Myometrial cell (primary cell): ENCODE measurements around the gene TFRC. TPM values are rescaled to one million over a fixed set of nuclear protein-coding genes. Genes with fewer than 3 reads are reported as not detected.

Source experiments
- total RNA-seq: library from RNA; depleted of rRNA; stranded (reverse); fragments of >200 nt; gene quantifications from 2 replicates; pipeline ENCODE4 v1.2.3, GENCODE V29; 2015

TFRC gene
- total RNA-seq = 42.4 and 58.0 TPM in 2 replicates

DNA sequence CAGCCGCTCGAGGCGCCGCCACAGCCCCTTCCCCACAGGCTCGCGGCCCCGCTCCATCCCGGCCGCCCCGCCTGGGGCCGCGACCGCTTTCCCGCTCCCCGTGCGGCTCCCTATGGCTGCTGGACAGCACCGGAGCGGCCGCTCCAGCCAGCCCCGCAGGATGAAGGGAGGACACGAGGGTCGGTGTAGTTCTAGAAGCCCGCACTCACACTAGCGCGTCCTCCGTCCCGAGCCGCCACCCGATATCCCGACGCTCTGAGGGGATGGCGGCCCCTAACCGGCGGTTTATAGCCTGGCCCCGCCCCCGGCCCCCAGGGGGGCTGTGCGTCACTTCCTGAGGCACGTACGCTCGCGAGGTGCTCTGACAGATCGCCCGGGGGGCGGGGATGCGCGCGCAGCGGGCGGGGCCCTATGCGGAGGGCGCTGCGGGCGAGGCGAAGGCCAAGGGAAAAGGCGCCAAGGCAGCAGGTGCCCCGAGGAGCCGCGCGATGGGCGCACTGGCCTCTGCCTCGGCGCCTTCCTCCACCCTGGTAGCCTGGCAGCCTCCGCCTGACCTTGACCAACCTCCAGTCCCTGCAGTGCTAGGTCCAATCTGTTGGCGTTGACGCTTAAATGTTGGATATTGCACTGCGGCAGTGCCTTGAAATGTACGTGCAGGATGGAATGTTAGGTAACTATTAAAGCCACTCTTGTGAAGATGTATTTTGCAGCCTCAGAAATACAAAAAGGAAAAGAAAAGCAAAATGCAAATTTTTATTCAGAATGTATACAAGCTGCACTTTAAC lies at the start of gene TFRC:
TSS of gene TFRC (minus strand) at position 257 of the 785 bp plus-strand sequence. CDS start 4,991 bp downstream, outside the sequence.

Other genes starting within 250 kb of the TFRC start
- gene TNK2, start 173.5 kb downstream of the TFRC start, total RNA-seq = 9.7 and 17.3 TPM in 2 replicates
- not detected in 2 replicates for gene ZDHHC19, start 129.3 kb upstream of the TFRC start, total RNA-seq
- gene SLC51A, start 134.4 kb upstream of the TFRC start, total RNA-seq = not detected in 2 replicates
- 84.5 and 114 TPM in 2 replicates for gene PCYT1A, start 205.6 kb upstream of the TFRC start, total RNA-seq
- 12.6 and 30.8 TPM in 2 replicates for gene DYNLT2B, start 236.2 kb upstream of the TFRC start, total RNA-seq